ENCODE data around the gene AQP1.

AQP1 gene

GRCh38 chr7:30911561-30911969 lies at the start of gene AQP1:
Gene AQP1, plus strand, starts transcription at chr7:30911853. Its CDS starts 57 bp downstream, at chr7:30911910.
- DNase-seq: no peak

DNA sequence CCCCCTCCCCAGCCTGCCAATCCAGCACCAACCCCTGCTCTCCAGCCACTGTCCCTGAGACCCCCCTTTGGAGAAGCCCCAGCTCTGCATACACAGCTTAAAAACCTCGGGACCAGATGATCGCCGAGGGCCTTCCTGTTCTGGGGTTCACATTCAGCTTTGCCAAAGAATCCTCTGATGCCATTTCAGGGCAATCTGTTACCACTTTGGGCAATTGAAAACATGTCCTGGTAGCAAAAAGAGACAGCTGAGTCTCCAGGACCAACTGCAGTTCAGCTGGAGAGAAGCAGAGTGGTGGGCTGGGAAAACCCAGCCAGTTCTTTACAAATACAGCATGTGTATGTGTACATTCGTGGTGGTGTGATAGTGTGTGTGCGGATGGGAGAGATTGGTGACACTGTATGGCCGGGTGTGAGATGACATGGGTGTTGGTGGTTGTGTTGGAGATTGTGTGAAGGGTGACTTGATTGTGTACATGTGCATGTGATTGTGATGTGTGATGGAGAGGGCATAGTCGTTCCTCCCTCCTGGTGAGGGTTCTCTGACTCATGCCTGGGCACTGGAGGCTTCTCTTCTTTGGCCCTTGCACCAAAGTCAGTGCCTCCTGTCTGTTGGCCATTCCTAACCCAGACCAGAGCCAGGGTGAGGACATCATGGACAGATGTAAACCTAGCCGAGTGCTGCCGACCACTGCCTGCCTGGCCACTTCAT lies 48.5 kb upstream of the AQP1 start:
- no peak for DNase-seq

GRCh38 chr7:30863706-30864035 lies 48.0 kb upstream of the AQP1 start:
- no peak for DNase-seq

GRCh38 chr7:30864101-30864500 lies 47.6 kb upstream of the AQP1 start:
- DNase-seq: no peak

DNA sequence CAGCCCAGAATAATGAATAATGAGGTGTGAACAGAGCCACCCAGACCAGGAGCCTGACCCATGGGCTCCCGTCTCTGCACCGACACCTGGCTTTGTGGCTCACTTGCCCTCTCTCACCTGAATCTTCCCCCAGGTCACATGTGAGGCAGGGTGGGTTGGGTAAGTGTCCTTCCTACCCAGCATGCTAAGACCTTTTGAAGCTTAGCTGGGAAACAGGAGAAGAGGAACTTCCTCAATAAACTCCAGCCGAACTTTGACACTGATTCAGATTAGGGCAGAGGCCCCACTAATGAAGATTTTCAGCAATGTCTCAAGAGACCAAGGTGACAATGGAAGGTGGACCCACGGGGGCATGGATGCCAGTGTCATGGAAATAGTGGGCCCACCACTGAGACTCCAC lies 46.6 kb upstream of the AQP1 start:
- DNase-seq: no peak

DNA sequence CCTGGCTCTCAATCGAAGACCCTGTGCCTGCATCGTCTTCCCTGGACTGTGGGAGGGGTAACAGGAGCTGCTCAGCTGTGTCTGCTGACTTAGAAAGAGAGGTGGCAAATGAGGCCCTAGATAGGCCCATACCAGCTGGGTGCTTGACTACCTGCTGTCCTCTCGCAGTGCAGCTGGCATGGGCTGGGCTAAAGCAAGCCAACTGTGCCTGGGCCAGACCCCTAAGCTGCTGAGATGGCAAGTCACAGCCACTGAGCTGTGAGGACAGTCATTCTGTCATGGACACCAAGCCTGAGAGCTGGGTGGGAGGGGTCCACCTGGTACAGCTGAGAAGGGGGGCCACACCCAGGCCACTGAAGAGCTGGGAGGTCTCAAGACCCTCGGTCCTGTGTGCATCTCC lies 45.8 kb upstream of the AQP1 start:
- DNase-seq: no peak

DNA sequence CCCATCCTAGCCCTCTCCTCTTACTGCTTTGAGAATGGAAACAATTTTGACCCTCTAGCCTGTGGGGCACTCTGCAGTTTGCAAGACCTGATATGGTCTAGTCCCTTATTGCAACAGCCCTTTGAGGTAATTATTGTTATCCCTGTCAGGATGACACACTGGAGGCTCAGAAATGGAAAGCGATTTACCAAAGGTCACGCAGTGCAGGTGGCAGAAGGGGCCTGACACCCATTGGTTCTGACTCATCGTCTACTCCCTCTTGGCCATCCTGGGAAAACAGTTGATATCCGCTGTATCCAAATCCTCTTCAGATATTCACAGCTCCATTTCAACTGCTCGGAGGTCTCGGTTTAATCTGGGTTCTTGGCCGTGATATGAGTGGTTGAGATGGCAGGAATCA lies 44.7 kb upstream of the AQP1 start:
- DNase-seq: no peak

GRCh38 chr7:30867483-30867882 lies 44.2 kb upstream of the AQP1 start:
- DNase-seq: no peak

GRCh38 chr7:30869794-30870611 lies 41.6 kb upstream of the AQP1 start:
- no peak for DNase-seq

DNA sequence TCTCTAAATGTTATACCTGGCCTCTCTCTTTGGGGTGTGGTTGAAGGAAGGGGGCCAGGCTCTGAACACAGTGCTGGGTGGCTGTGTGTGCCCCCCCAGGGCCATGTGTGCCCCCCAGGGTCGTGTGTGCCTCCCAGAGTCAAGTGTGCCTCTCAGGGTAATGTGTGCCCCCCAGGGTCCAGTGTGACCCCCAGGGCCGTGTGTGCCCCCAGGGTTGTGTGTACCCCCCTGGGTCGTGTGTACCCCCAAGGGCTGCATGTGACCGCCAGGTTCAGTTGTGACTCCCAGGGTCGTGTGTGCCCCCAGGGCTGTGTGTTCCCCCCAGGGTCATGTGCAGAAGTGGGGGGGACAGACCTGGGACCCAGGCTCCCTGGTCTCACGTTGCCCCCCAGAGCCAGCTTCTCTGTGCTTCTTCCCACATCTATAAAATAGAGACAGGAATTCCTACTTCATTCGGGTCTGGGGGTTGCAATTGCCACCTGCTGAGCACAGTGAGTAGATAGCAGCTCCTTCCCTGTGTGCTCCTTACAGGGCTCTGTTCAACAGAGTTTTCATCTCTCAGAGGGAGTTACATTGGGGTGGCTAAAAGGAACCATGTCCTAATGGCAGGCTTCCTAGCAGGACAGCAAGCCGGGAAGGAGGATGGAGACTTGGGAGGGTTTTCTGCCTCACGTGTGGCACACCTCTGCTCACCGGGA lies 40.7 kb upstream of the AQP1 start:
- no peak for DNase-seq

- no peak for DNase-seq
Measured at GRCh38 chr7:30871655-30872054, 40.0 kb upstream of the AQP1 start.

DNA sequence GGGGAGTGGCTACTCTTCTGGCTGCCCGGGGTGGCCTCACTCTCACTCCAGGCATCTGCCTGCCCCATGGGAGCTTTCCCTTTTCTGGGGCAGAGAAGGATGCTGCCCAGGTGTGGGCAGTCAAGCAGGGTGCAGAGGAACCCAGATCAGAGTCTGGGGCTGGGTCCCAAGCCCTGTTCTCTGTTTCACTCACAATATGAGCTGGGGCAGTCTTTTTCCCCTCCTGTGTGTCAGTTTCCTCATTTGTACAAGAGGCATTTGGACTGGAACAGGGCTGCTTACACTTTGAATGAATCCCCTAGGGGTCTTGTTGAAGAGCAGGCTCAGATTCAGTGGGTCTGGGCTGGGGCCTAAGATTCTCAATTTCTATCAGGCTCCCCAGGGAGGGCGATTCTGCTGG lies 38.4 kb upstream of the AQP1 start:
- DNase-seq: no peak

DNA sequence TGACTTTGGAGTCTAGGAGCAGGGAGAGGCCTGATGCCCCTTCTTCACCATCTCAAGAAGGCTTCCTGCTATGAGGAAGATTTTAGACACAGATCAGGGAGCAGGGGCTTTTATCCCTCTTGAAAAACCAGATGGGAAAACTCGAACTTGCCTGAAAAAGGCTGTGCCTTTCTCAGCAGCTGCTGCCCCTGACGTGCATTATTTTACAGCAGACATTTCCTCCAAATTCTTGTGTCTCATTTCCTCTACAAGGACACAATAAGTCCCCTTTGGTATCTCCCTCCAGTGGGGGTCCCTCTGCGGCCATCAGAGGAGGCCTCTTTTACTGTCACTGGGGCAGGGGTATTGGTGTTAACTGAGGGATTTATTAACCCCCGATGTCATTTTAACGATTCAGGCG lies 38.0 kb upstream of the AQP1 start:
- no peak for DNase-seq

DNA sequence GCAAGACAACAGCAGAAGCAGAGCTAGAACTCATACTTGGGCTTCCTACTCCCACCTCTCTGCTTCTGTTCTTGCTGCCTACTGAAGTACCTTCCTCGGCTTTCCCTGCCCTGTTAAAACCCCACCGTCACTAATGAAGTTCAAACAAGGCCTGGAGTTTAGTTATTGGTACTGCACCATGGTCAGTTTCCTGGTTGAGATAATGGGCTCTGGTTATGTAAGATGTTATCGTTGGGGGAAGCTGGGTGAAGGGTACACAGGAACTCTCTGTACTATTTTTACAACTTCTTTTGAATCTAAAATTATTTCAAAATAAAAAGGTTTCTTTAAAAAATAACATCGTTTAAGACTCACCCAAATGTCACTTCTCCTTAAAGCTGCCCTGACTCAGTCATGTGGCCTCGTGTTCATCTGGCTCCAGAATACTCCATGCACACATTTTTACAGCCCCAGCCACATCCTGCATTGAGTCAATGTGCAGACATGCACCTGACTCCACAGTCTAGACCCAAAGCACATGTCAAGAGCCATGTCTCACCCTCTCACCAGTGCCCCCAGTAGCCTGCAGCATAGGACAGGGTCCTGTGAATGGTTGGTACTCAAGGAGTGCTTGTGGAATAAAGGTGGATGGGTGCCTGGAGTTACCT lies 36.9 kb upstream of the AQP1 start:
- DNase-seq: no peak

DNA sequence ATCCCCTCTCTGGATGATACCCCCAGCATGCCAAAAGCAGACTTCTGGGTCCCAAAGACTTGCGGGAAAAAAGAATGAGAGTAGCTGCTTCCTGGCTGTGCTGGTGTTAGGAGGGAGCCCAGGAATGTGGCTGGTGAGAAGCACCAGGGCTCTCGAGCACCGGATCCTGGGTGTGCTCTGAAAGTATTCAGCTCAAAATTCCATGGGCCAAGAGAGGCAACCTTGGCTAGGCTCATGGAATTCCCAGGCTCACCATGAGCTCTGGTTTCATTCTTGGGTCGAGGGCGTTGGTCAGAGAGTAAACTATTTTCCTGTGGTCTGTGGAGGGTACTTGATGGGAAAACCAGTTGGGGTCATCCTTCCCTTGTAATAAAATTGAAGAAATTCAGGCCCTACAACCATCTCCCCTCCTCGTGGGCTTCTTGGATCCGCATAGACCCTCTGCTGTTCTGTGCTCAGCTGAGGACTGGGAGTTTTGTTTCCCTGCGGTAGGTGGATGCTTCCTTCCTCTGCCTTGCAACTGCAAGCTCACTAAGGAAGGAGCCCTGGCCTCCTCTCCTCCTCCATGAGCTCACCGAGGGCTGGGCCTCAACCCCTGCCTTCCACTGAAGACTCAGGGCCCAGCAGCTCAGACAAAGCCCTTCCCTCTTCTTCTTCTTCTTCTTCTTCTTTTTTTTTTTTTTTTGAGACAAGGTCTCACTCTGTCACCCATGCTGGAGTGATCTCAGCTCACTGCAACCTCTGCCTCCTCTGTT lies 34.5 kb upstream of the AQP1 start:
- DNase-seq: no peak

- no peak for DNase-seq
Measured at GRCh38 chr7:30877993-30878392, 33.7 kb upstream of the AQP1 start.

DNA sequence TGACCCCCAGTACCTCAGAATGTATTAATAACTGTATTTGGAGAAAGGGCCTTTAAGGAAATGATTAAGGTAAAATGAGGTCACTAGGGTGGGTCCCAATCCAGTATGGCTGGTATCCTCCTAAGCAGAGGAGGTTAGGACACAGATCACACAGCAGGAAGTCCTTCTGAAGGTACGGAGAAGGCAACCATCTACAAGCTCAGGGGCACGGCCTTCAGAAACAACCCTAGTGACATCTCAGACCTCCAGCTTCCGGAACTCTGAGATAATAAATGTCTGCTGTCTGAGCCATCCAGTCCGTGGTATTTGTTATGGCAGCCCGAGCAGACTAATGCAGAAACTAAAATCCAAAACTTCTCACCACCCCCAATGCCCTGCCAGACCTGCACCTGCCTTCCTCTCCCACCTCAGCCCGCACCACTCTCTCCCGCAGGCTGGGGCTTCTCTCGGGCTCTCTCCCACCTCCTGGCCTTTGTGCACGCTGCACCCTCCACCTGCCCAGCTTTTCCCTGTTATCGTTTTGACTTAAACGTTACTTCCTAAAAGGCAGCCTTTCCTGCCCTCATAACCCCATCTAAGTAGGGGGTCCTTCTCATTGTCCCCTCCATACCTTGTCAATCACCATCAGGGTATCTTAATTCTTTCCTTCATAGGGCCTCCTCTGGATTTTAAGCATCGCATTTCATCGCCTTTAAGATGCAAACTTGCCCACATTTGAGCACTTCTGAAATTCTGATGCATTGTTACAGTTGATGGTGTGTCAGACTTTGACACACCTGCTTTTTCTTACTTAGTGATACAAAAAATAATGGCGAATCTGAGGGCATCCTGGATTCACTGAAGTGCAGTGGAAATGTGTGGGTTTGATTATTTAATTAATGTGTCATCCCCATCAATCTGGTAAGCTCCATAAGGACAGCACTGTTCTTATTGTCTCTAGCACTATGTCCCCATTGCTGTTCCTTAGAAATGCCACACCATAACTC lies 32.2 kb upstream of the AQP1 start:
- DNase-seq: no peak

GRCh38 chr7:30880125-30880720 lies 31.4 kb upstream of the AQP1 start:
- no peak for DNase-seq

DNA sequence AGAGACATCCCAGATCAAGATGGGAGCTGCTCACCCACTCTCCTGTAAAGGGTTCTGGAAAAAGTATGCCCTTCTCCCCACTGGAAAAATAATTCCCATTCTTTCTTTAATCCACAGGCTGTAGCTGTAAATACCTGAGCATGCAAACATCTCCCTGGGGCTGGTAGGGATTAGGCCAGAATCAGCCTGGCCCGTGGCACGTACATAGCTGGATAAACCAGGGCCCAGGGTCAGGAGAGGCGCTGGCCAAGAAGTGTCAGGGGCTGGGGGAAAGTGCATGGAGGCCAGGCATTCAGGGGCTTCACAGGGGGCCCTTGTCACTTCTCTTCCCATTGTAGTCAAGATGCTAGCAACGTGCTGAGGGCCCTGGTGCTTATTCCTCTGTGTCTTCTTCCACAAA lies 30.7 kb upstream of the AQP1 start:
- no peak for DNase-seq

DNA sequence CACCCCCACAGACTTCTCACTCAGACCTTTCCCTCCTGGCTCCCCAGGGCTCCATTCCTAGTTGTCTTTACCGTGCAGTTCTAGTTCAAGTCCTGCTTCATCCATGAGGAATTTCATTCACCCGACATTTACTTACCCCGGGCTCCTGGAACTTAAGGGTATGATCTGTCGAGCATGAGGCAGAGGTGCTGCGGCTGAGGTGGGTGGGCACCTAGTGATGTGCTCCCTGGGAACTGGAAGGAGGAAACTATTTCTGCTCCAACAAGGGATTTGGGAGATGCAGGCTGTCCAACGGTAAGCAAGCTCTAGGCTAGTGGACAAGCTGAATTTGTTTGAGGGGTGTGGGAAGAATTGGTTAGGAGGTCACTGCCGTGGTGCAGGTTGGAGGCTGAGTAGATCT lies 30.2 kb upstream of the AQP1 start:
- DNase-seq: no peak

DNA sequence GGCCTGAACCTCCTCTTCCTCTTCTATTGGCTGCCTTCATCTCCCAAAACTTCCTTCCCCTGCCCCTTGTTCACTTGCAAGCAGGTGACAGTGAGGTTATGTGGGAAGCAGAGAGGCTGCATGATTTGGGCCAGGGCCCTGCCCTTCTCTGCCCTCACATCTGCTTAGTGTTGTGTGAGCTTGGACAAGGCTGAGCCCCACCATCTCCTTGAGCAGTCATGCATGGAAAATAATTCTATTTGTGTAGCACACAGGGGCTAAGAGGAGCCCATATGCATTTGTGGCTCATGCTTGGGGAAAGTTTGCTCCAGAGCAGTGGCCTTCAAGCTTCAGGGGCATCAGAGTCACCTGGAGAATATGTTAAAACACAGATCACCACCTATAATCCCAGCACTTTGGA lies 26.8 kb upstream of the AQP1 start:
- no peak for DNase-seq
